Measurements from ENCODE around the gene EPB41L4A.

GRCh38 chr5:112329419-112330090 is 89.5 kb downstream of the EPB41L4A start:
- TF ChIP-seq, protein P1, sequence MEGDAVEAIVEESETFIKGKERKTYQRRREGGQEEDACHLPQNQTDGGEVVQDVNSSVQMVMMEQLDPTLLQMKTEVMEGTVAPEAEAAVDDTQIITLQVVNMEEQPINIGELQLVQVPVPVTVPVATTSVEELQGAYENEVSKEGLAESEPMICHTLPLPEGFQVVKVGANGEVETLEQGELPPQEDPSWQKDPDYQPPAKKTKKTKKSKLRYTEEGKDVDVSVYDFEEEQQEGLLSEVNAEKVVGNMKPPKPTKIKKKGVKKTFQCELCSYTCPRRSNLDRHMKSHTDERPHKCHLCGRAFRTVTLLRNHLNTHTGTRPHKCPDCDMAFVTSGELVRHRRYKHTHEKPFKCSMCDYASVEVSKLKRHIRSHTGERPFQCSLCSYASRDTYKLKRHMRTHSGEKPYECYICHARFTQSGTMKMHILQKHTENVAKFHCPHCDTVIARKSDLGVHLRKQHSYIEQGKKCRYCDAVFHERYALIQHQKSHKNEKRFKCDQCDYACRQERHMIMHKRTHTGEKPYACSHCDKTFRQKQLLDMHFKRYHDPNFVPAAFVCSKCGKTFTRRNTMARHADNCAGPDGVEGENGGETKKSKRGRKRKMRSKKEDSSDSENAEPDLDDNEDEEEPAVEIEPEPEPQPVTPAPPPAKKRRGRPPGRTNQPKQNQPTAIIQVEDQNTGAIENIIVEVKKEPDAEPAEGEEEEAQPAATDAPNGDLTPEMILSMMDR (conservative IDR thresholded peaks at IDR 0.05 in 1 of 2, IDR thresholded peaks at IDR 0.05 in 1 of 2; ENCODE audit: low read depth in 1 of 2, low read length in 2 of 2), result no peak
- no peak for TF ChIP-seq EZH2 (IDR thresholded peaks at IDR 0.05; ENCODE audit: low read length, missing control alignments)

All from fibroblast of lung (primary cell).